ENCODE results near the gene GRID1.

GRID1 gene

DNA sequence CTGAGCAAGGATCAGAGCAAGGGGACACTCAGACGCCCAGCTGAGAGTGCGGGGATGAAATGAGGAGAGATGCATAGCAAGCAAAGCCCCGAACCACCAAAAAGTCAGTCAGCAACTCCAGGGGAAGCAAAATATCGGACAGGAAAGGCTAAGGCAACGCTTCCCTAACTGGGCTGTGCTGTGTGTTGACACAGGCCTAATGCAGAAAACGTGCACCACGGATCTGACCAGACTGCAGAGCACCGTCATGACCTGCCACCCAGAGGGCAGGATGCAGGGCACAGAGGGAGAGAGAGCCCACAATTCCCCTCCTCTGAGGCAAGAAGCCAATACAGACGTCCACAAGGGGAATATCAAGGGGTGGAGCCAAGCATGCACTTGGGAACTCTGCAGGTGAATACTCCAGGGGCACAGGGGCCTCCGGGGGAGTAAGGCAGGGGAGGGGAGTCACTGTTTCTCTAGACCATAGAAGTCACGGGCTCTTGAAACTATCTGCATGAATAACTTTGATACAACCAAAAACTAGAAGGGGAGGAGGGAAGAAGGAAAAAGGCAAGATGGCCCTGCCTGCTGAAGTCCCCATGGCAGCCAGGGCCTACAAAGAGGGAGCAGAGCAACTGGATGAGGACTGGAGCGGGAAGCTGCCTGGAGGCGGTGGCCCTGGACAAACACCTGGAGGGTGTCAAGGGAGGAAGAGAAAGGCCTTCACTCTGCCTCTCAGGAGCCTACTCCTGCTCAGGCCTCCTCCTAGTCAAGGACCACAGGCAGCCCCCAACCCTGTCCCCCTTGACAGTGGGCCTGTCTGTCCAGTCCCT, 26.2 kb downstream of the GRID1 start:
- no peak for DNase-seq (ENCODE audit: low read depth)
- H3K4me3 ChIP-seq (ENCODE audit: control insufficient read depth, low read depth, low read length): no peak overlapping the region

DNA sequence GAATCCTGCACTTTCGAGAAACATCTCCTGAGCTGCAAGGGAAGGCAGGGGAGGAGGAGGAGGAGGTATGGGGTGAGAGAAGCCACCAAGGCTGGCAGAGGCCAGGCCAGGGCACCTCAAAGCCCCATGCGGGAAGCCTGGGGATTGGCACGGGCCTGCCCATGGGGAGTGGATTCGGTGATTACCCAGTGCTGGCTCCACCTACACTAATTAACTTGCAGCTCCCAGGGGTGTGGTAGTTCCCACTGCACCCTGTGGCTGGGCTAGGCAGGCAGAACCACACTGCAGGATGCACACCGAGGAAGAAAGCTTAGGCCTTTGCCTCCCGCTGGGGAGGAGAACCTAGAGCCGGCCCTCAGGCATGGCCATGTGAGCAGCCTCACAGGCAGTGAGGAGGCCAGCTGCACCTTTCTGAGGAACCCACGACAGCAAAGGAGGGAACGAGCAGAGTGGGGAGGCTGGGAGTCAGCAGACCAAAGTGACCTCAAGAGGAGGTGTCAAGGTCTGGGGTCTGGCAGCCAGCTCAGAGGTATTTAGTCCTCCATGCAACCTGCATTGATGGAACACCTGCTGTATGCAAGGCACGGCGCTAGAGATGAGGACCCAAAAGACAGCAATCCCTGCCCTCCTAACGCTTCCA, 27.2 kb downstream of the GRID1 start:
- H3K4me3 ChIP-seq (ENCODE audit: control insufficient read depth, low read depth, low read length): no peak overlapping the region
- no peak for DNase-seq (ENCODE audit: low read depth)
- TF ChIP-seq, protein P1, sequence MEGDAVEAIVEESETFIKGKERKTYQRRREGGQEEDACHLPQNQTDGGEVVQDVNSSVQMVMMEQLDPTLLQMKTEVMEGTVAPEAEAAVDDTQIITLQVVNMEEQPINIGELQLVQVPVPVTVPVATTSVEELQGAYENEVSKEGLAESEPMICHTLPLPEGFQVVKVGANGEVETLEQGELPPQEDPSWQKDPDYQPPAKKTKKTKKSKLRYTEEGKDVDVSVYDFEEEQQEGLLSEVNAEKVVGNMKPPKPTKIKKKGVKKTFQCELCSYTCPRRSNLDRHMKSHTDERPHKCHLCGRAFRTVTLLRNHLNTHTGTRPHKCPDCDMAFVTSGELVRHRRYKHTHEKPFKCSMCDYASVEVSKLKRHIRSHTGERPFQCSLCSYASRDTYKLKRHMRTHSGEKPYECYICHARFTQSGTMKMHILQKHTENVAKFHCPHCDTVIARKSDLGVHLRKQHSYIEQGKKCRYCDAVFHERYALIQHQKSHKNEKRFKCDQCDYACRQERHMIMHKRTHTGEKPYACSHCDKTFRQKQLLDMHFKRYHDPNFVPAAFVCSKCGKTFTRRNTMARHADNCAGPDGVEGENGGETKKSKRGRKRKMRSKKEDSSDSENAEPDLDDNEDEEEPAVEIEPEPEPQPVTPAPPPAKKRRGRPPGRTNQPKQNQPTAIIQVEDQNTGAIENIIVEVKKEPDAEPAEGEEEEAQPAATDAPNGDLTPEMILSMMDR (conservative IDR thresholded peaks at IDR 0.05; ENCODE audit: control insufficient read depth, insufficient read depth, low read depth, low read length): no peak

More for the DNA sequence above, 26.2 kb downstream of the GRID1 start:
- TF ChIP-seq, protein P1 (conservative IDR thresholded peaks at IDR 0.05; ENCODE audit: control insufficient read depth, insufficient read depth, low read depth, low read length): no peak

DNA sequence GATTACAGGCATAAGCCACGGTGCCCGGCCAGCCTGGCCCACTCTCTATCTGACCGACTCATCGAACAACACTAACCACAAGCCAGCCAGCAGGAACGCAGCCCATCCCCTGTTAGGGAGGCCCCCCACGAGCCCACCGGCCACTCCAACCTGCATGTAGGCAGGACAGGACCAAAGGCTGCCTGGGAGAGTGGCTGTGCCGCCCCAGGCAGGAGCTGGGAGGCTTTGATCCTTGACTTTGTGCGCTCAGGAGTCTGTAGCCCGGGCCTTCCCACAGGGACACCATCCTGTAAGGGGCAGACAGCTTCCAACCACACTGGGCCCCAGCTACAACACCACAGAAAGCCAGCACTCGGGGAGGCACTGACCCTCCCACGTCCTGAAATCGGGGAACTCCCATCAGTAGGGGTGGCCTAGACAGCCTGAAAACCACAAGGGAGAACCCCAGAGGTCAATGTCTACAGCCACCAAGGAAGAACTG, 29.4 kb downstream of the GRID1 start:
- H3K4me3 ChIP-seq (ENCODE audit: control insufficient read depth, low read depth, low read length): no peak overlapping the region
- DNase-seq (ENCODE audit: low read depth): no peak
- TF ChIP-seq, protein P1 (conservative IDR thresholded peaks at IDR 0.05; ENCODE audit: control insufficient read depth, insufficient read depth, low read depth, low read length): no peak

DNA sequence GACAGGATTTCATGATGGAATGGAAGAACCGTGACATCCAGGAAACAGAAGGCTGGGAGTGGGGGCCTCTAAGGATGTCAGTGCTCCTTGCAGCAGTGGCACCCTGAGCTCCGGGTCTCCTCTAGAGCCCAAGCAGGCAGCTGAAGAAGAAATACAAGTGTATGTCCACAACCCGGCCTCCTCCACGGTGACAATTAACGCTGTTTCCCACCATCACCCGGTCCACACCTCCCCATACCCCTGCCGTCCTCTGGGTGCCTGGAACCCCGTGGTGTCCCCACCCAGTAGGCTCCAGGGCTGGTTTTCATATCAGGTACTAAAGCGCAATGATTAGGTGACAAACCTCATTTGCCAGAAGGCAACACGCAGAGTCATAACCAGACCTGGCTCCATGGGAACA, 30.3 kb downstream of the GRID1 start:
- H3K4me3 ChIP-seq (ENCODE audit: control insufficient read depth, low read depth, low read length): no peak overlapping the region
- TF ChIP-seq, protein P1 (conservative IDR thresholded peaks at IDR 0.05; ENCODE audit: control insufficient read depth, insufficient read depth, low read depth, low read length): no peak
- DNase-seq (ENCODE audit: low read depth): no peak

DNA sequence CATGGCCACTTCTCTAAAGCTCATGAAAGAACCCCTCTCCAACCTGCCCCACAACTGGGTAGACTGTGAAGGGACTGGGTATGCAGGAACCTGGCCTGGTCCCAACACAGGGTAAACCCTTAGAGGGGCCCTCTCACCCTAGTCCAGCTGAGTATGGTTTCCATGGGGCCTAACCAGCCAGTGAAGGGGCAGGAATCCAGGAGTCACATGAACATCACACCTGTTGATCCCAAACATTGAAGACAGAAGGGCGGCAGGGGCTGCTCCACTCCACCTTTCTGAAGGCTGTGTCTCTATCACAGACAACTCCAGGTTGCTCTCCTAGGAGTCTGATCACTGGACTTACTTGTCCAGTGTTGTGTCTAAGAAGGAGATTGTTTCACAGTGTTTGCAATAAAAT, 30.8 kb downstream of the GRID1 start:
- H3K4me3 ChIP-seq (ENCODE audit: control insufficient read depth, low read depth, low read length): no peak overlapping the region
- DNase-seq (ENCODE audit: low read depth): no peak
- TF ChIP-seq, protein P1 (conservative IDR thresholded peaks at IDR 0.05; ENCODE audit: control insufficient read depth, insufficient read depth, low read depth, low read length): no peak

DNA sequence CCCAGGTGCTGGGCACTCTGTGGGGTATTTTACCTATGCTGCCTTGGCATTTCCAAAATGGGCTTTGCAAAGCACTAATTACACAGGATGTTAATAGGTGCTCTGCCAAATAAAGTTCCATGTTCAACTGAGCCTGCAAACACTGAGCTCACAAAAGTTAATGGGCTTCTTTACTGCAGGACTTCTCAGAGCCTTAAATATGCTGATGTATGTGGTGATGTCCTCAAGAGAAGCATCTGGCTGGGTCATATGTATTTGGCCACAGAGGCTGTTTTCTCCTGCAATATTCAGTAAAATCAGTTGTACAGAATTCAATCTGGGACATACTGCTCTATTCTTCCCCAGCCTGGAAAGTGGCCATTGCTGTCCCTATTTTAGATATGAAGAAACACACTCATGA, 31.3 kb downstream of the GRID1 start:
- TF ChIP-seq, protein P1 (conservative IDR thresholded peaks at IDR 0.05; ENCODE audit: control insufficient read depth, insufficient read depth, low read depth, low read length): no peak
- no peak overlapping the region for H3K4me3 ChIP-seq (ENCODE audit: control insufficient read depth, low read depth, low read length)

More for the DNA sequence above, 31.3 kb downstream of the GRID1 start:
- DNase-seq (ENCODE audit: low read depth): no peak

Data from fibroblast of mammary gland (primary cell).